Stimulated activated CD8-positive, alpha-beta memory T cell treated with anti-CD3 and anti-CD28 coated beads, Interleukin-4, amount 100 ng/mL, for 48 hours (primary cell): ENCODE results near the gene HARS1.
"Not testable (repeated sequence)": the region's sequence is repeated elsewhere in the genome, so short reads cannot be mapped to it uniquely, and the experiment has no call there.

Experiments used
- DNase-seq: peaks from one replicate; pipeline ENCODE4 v3.0.0-alpha.2; 2020

Gene HARS1, protein sequence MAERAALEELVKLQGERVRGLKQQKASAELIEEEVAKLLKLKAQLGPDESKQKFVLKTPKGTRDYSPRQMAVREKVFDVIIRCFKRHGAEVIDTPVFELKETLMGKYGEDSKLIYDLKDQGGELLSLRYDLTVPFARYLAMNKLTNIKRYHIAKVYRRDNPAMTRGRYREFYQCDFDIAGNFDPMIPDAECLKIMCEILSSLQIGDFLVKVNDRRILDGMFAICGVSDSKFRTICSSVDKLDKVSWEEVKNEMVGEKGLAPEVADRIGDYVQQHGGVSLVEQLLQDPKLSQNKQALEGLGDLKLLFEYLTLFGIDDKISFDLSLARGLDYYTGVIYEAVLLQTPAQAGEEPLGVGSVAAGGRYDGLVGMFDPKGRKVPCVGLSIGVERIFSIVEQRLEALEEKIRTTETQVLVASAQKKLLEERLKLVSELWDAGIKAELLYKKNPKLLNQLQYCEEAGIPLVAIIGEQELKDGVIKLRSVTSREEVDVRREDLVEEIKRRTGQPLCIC

DNA sequence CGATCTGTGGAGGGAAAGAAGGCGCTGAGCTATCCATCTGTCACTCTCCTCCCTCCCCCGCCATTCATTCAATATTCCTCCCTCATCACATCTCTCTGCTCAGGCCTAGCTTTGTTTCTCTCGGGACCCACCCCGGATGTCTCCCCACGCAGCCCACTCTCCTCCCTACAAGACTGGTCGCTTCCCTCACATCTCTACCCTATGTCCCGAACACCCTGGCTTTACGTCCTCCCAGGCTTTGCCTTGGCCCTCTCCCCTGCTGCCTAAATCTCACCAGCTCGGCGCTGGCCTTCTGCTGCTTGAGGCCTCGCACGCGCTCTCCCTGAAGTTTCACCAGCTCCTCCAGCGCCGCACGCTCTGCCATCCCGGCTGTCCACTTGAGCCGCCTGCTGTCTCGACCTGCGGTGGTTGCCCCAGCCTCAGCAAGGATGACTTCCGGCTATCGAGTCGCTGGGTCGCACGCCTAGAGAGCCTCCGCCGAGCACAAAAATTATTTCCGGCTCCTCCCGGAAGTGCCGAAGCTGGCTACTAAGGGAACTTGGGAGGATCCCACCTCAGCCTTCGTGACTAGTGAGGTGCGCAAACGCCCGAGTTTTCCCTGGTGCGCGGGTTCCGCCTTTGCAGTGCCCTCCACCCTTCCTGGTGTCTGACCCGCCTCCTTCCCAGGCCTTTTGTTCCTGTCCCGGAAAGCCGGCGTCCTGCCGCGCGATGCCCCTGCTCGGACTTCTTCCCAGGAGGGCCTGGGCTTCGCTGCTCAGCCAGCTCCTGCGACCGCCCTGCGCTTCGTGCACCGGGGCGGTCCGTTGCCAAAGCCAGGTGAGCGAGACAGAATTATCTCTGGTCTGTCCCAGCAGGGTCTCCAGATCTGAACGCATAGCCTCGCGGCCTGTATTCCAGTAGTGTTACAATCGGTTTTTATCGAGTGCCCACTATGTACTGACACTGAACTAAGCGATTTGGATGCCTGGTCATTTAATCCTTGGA, at the start of gene HARS1, which contains the start of gene HARS2:
Gene HARS1 (minus strand): TSS at position 430 of the 984 bp plus-strand sequence. CDS start 66 bp downstream, at position 364.
Gene HARS2 (plus strand): TSS at position 515 of the 984 bp plus-strand sequence. CDS start 194 bp downstream, at position 709.
- DNase-seq, result peak; percentile 90

DNA sequence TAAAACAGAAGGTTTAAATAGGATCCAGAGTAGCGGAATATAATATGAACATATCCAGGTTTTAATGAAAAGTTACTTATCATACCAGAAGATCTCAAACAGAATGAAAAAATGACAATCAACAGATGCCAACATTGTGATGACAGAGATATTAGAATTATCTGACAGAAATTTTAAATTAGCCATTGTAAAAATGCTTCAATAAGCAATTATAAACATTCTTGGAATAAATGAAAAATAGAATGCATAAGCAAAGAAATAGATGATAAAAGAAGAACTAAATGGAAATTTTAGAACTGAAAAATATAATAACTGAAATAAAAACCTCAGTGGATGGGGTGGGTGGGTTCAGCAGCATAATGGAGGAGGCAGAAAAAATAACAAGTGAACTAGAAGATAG, 46.3 kb upstream of the HARS1 start:
- DNase-seq, result no peak

DNA sequence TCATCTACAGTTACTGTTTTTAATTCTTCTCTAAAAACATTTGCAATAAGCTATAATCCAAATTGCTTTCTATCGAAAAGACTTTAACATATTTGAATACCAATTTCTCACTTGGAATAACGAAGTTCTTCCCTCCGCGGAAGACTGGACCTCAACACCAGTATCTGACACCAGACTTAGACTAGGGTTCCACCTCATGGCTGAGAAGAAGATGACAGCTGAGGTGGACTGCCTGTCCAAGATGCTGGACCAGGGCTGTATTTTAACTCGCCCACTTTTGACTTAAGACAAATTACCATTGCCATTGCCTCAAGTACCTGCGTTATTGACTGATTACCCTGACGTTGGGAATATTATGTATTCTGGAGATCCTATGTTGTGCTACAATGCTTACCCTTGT, 43.2 kb upstream of the HARS1 start:
- DNase-seq, result no peak

DNA sequence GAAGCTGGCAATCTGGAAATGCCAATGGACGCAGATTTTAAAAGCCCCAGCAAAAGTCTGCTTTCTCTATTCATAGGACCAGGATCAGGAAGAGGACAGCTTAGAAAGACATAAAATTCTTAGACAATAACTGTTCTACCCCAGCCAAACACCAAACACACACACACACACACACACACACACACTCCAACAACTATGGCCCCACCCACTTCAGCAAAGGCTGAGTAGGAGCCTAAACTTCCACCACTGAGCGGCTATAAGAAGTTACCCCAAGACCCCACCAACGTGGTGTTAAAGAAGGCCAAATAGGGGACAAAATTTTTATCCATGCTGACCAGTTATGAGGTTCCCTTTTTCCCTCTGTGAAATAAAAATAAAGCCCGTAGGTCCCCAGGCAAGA, 41.9 kb upstream of the HARS1 start:
- no peak for DNase-seq

DNA sequence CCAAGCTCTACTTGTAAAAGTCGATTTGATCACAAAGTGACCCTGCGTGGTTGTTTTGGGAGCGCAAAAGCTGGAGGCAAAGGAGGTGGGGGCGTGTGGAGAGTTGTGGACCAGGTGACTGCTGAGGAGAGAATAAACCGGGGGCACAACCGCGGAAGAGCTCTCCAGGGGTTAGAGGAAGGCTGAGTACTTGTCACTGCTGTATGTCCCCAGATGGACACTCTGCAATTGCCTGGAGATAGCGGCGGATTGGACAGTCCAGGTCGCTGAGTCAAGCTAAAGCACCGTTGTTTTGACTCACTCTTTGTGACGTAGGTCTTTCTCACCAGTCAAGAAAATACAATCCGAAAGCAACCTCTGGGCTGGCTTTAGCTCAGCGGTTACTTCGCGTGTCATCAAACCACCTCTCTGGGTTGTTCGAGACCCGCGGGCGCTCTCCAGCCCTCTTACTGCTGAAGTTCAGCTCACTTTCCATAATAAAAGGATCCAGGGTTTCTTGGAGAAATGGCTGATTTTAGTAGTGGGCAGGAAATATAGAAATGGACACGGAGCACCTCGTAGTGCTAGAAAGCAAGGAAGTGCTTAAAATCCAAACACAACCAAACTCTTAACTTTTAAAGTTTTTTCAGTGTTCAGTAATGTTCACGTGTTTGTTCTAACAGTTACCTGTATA, 34.8 kb upstream of the HARS1 start:
- DNase-seq, result peak; percentile 90

DNA sequence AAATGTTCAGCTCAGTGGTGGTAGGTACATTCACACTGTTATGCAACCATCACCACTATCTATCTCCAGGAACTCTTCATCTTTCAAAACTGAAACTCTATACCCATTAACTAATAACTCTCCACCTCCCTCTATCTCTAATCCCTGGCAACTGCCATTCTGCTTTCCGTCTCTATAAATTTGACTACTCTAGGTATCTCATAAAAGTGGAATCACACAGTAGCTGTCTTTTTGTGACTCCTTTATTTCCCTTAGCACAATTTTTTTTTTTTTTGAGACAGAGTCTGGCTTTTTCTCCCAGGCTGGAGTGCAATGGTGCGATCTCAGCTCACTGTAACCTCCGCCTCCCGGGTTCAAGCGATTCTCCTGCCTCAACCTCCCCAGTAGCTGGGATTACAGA, 30.2 kb upstream of the HARS1 start:
- DNase-seq, result not testable (repeated sequence)

DNA sequence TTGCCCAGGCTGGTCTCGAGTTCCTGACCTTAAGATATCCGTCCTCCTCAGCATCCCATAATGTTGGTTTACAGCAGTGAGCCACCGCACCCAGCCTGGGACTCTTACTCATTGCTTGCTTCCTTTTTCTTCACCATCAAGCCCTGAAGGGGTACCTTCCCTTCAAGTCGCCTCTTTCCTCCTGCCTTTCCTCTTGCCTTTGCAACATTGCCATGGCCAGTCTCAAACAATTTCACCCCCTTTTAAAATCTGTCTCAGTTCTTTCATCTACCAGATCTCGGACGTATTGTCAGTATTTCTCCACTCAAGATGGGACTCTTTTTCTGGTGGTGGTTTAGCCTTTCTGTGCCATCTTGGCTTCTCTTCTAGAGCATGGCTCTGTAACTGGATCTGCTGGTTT, 29.6 kb upstream of the HARS1 start:
- not testable (repeated sequence) for DNase-seq

DNA sequence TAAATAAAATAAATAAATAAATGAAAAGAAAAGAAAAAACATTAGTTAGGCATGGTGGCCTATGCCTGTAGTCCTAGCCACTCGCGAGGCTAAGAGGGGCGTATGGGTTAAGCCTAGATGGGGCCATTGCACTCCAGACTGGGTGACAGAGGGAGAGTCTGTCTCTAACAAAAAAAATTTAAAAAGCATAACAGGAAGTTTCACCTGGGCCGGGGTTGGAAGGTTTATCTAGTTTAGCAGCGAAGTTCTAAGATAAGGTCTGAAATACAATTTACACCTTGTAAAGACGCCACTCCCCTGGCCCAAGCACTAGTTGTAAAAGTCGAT, 27.1 kb upstream of the HARS1 start:
- no peak for DNase-seq

DNA sequence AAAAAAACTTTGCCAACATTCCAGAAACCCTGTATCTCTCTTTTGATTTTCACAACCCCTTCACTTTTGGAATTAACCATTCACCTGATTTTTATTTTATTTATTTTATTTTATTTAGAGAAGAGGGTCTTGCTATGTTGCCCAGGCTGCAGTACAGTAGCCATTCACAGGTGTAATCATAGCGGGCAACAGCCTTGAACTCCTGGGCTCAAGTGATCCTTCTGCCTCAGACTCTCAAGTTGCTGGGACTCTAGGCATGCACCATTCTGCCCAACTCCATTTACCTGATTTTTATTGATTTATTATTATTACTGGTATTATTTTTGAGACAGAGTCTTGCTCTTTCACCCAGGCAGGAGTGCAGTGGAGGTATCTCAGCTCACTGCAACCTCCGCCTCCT, 25.1 kb upstream of the HARS1 start:
- not testable (repeated sequence) for DNase-seq

DNA sequence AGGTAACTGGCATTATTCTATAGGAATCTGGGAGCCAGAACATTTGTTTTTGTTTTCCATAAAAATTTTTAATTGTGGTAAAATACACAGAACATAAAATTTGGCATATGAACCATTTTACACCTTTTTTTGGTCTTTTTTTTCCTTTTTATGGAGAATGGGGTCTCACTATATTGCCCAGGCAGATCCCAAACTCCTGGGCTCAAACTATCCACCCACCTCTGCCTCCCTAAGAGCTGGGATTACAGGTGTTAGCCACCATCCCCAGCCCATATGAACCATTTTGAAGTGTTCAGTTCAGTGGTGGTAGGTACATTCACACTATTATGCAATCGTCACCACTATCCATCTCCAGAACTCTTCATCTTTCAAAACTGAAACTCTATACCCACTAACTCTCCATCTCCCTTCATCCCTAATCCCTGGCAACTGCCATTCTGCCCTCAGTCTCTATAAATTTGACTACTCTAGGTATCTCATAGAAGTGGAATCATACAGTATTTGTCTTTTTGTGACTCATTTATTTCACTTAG, 22.5 kb upstream of the HARS1 start:
- DNase-seq, result no peak

DNA sequence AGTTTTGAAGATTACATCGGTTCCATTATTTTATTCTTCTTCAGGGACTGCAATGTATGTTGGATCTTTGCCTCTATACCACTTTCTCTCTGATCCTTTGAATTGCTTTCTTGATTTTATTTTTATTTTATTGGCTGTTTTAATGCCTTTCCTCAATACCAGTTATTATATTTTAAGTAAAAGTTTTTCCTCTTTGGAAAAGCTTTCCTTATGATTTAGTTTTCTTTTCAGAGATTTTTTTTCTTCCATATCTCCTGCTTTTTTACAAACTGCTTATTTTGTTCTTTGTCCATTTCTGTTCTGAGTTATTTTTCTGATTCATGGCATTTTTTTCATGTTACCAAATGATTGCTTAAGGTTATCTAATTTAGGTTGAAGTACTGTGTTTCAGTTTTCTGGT, 20.6 kb upstream of the HARS1 start:
- no peak for DNase-seq

DNA sequence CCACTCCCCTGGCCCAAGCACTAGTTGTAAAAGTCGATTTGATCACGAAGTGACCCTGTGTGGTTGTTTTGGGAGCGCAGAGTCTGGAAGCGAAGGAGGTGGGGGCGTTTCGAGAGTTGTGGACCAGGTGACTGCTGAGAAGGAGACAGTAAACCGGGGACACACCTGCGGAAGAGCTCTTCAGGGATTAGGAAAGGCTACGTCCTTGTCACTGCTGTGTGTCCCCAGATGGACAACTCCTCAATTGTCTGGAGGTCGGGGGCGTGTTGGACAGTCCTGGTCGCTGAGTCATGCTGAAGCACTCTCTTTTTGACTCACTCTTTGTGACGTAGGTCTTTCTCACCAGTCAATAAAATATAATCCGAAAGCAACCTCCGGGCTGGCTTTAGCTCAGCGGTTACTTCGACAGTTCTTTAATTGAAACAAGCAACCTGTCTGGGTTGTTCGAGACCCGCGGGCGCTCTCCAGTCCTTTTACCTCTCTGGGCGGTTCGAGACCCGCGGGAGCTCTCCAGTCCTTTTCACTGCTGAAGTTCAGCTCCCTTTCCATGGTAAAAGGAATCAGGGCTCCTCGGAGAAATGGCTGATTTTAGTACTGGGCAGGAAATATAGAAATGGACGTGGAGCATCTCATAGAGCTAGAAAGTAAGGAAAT, 19.9 kb upstream of the HARS1 start:
- peak; percentile 93 for DNase-seq

DNA sequence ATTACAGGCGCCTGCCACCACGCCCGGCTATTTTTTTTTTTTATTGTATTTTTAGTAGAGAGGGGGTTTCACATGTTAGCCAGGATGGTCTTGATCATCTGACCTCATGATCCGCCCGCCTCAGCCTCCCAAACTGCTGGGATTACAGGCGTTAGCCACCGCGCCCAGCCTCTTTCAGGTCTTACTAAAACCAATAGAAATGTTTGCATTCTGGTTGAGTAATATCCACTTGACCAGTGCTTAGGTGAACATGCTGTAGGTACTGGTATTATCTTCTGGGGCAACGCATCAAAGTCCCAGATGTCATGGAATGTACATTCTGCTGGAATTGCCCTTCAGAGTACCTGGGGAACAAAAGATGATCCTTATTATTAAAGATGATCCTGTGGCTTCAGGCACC, 17.6 kb upstream of the HARS1 start:
- DNase-seq, result not testable (repeated sequence)

DNA sequence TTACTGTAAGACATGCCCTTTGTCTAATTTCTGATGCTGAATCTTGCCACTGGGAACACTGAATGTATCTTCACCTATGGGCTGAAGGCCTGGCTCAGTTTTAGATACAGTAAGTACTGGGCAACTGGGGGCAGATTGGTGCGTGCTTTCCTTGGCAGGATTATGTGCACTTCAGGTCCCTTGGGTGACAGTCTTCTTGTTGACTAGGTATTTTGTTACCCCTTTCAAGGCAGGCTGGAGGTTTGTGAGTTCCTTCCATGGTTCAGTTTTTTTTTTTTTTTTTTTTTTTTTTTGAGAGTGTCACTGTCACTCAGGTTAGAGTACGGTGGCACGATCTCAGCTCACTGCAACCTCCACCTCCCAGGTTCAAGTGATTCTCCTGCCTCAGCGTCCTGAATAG, 16.6 kb upstream of the HARS1 start:
- DNase-seq, result no peak

DNA sequence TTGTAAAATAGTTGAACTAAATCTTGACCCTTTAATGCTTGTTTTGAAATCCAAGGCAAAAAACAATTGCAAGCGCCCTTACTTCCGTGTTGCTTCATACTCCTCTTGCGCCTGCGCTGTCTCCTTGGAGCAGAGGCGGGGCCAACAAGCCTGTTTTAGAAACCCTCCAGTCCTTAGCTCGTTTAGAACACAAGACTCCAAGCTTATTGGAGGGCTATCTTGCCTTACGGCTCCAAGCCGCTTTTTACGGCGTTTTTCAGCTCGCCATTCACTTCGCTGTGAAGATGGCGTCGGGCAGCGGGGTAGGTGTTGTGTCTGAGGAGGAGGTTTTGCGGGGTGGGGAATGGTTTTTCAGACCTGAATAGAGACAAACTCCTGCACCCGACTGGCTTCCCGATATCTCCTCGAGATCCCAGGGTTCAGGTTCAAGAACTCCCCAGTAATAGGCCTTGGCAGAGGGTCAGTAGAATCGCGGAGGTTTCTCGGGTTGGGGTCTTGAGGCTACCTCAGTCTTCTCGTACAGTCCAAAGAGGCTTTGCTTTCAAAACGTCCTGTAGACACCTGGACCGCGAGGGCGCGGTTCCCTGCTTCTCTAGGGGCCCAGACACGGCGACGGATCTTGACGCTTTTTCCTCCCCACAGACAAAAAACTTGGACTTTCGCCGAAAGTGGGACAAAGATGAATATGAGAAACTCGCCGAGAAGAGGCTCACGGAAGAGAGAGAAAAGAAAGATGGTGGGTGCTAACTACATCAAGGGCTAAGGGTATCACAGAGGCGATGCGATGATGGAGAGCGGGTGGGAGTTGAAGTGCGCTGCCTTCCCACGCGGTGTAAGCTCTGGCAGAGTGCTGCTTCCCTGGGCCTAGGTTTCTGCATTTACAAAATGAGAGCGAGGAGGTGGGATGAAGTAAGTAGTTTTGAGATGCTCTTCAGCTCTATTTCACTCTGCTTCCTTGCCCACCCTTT, 9.3 kb upstream of the HARS1 start, which contains the start of gene ZMAT2:
Gene ZMAT2 (plus strand): TSS at position 271 of the 968 bp plus-strand sequence. CDS start 14 bp downstream, at position 285.
- peak; percentile 93 for DNase-seq

DNA sequence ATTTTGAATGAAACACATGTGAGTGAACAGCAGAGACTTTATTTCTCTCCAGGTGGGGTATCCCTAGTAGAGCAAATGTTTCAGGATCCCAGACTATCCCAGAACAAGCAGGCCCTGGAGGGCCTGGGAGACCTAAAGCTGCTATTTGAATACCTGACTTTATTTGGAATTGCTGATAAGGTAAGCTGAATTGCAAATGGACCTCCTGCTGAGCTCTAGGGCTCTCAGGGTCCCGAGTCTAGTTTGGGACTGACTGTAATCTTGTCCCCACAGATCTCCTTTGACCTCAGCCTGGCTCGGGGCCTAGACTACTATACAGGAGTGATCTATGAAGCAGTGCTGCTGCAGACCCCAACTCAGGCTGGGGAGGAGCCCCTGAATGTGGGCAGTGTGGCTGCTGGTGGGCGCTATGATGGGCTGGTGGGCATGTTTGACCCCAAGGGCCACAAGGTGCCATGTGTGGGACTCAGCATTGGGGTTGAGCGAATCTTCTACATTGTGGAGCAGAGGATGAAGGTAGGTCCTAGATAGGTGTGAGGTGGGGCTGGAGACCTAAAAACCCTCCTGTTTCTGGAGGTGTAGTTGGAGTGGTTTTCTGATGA, 5.8 kb upstream of the HARS1 start:
- no peak for DNase-seq

DNA sequence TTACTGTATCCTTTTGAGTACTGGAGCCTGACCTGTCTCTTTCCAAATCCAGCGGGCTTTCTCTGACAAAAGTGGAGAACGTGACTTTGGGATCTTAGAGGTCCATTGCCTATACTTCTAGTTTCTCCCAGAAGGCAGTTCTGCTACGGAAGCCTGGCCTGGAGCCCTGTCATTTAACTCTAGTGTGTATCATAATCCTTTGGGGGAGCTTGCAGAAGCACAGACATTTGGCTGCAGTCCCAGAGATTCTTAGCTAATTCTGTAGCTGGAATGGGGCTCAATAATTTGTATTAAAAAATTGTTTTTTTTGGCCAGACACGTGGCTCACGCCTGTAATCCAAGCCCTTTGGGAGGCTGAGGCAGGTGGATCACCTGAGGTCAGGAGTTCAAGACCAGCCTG, 3.1 kb upstream of the HARS1 start:
- DNase-seq, result no peak

DNA sequence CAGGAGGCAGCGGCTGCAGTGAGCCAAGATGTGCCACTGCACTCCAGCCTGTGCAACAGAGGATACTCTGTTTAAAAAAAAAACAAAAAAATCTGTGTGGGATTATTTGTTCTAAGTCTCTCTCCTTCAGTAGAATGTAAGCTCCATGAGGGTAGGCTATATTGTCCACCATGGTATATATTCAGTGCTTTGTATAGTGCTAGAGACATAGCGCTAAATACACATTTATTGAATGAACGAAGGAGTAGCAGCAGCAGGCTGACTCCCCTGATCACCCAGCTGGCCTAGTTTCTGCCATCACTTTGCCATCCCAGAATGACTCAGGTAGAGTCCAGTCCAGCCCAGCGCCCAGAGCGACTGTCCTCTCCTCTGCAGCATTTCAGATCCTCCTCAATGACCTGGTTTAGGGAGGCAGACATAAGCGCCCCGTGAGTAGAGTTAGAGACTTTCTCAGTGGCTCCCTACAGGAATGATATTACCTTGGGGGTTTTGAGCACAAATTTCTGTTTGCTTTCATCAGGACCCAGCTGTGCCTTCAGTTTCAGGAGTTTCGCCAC, 716 bp downstream of the HARS1 start:
- no peak for DNase-seq

DNA sequence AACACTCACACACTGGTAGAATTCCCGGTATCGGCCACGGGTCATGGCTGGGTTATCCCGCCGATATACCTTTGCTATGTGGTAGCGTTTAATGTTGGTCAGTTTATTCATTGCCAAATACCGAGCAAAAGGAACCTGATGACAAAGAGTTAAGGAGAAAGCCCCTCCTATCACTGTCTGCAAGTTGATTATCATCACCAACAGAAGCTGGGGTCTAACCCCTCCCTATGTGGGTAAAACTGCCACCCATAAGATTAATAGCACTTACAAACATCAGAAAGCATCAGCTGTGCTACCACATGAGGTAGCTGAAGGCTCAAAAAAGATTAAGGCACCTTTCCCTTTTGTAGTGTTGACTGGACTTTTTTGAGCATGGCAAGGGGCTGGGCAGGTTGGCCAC, 12.2 kb downstream of the HARS1 start:
- DNase-seq, result no peak

DNA sequence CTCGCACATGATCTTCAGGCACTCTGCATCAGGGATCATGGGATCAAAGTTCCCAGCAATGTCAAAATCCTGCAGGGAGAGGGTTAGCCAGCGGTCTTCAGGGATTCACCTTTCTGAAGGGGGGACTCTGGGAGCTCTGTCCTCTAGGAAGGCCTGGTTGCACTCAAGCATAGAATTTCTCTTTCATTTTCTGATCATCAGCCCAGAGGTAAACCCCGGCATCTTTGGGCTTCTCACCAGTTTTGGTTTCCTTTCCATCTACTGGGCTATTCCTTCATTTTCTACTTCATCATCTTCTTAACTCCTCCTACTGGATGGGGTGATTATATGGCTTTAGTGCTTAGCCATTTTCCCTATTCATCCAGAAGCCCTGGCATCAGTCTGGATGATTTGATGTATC, 13.2 kb downstream of the HARS1 start:
- DNase-seq, result no peak
